ENCODE results near the gene VSIR.

The VSIR gene

GRCh38 chr10:71817831-71818655 is 44.7 kb upstream of the VSIR start:
- H3K4me2 ChIP-seq (ENCODE audit: low read depth, low read length, poor library complexity, severe bottlenecking), result no peak overlapping the region
- no peak overlapping the region for H2AFZ ChIP-seq (ENCODE audit: low read length)
- no peaks in the 10 kb centered on the region for H3F3A ChIP-seq (ENCODE audit: low read depth)
- no peaks in the 10 kb centered on the region for H4K20me1 ChIP-seq (ENCODE audit: insufficient read depth, low read length, poor library complexity, severe bottlenecking)
- H3K36me3 ChIP-seq (ENCODE audit: insufficient read depth, low read length), result peaks cover 65% of the 10 kb centered on the region; the same call in 1 of the 2 replicates
- H3K9me3 ChIP-seq (ENCODE audit: insufficient read depth, low read depth, low read length), result no peaks in the 10 kb centered on the region
- H3K9me2 ChIP-seq (replicated peaks; ENCODE audit: low read depth, low read length), result no peaks in the 10 kb centered on the region
- no peaks in the 10 kb centered on the region for H3K27me3 ChIP-seq (ENCODE audit: insufficient read depth, low read length, poor library complexity, severe bottlenecking)
- no peak overlapping the region for H3K9ac ChIP-seq (ENCODE audit: low read depth, low read length, poor library complexity, severe bottlenecking)
- no peak for TF ChIP-seq EZH2phosphoT487 (IDR thresholded peaks at IDR 0.05; ENCODE audit: borderline replicate concordance)
- no peaks in the 10 kb centered on the region for H3K79me2 ChIP-seq (ENCODE audit: insufficient read depth, low read length)
- no peak overlapping the region for H3K4me3 ChIP-seq (ENCODE audit: low read length, poor library complexity, severe bottlenecking)
- H3K4me1 ChIP-seq (ENCODE audit: insufficient read depth, low read length, poor library complexity, severe bottlenecking), result peaks cover 8% of the 10 kb centered on the region

- H2AFZ ChIP-seq (ENCODE audit: low read length), result no peak overlapping the region
- H3F3A ChIP-seq (ENCODE audit: low read depth), result no peaks in the 10 kb centered on the region
- H3K9me3 ChIP-seq (ENCODE audit: insufficient read depth, low read depth, low read length), result no peaks in the 10 kb centered on the region
- peaks cover 63% of the 10 kb centered on the region; the same call in 1 of the 2 replicates for H3K36me3 ChIP-seq (ENCODE audit: insufficient read depth, low read length)
- no peak overlapping the region for H3K4me3 ChIP-seq (ENCODE audit: low read length, poor library complexity, severe bottlenecking)
- H4K20me1 ChIP-seq (ENCODE audit: insufficient read depth, low read length, poor library complexity, severe bottlenecking), result no peaks in the 10 kb centered on the region
- no peaks in the 10 kb centered on the region for H3K27me3 ChIP-seq (ENCODE audit: insufficient read depth, low read length, poor library complexity, severe bottlenecking)
- no peak overlapping the region for H3K9ac ChIP-seq (ENCODE audit: low read depth, low read length, poor library complexity, severe bottlenecking)
- no peak overlapping the region for H3K4me2 ChIP-seq (ENCODE audit: low read depth, low read length, poor library complexity, severe bottlenecking)
- H3K4me1 ChIP-seq (ENCODE audit: insufficient read depth, low read length, poor library complexity, severe bottlenecking), result peaks cover 4% of the 10 kb centered on the region
- no peaks in the 10 kb centered on the region for H3K79me2 ChIP-seq (ENCODE audit: insufficient read depth, low read length)
- no peaks in the 10 kb centered on the region for H3K9me2 ChIP-seq (replicated peaks; ENCODE audit: low read depth, low read length)
- TF ChIP-seq, protein P1, sequence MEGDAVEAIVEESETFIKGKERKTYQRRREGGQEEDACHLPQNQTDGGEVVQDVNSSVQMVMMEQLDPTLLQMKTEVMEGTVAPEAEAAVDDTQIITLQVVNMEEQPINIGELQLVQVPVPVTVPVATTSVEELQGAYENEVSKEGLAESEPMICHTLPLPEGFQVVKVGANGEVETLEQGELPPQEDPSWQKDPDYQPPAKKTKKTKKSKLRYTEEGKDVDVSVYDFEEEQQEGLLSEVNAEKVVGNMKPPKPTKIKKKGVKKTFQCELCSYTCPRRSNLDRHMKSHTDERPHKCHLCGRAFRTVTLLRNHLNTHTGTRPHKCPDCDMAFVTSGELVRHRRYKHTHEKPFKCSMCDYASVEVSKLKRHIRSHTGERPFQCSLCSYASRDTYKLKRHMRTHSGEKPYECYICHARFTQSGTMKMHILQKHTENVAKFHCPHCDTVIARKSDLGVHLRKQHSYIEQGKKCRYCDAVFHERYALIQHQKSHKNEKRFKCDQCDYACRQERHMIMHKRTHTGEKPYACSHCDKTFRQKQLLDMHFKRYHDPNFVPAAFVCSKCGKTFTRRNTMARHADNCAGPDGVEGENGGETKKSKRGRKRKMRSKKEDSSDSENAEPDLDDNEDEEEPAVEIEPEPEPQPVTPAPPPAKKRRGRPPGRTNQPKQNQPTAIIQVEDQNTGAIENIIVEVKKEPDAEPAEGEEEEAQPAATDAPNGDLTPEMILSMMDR (conservative IDR thresholded peaks at IDR 0.05; ENCODE audit: low read length), result no peak
- no peak for TF ChIP-seq EZH2phosphoT487 (IDR thresholded peaks at IDR 0.05; ENCODE audit: borderline replicate concordance)
Observed at GRCh38 chr10:71816936-71817618, 43.8 kb upstream of the VSIR start.

GRCh38 chr10:71816421-71816851 is 43.1 kb upstream of the VSIR start:
- H3K9ac ChIP-seq (ENCODE audit: low read depth, low read length, poor library complexity, severe bottlenecking), result no peak overlapping the region
- H3K9me3 ChIP-seq (ENCODE audit: insufficient read depth, low read depth, low read length), result no peaks in the 10 kb centered on the region
- H3K9me2 ChIP-seq (replicated peaks; ENCODE audit: low read depth, low read length), result no peaks in the 10 kb centered on the region
- H3K4me1 ChIP-seq (ENCODE audit: insufficient read depth, low read length, poor library complexity, severe bottlenecking), result no peaks in the 10 kb centered on the region
- H3K4me2 ChIP-seq (ENCODE audit: low read depth, low read length, poor library complexity, severe bottlenecking), result no peak overlapping the region
- no peaks in the 10 kb centered on the region for H3K79me2 ChIP-seq (ENCODE audit: insufficient read depth, low read length)
- no peaks in the 10 kb centered on the region for H3K27me3 ChIP-seq (ENCODE audit: insufficient read depth, low read length, poor library complexity, severe bottlenecking)
- TF ChIP-seq EZH2phosphoT487 (IDR thresholded peaks at IDR 0.05; ENCODE audit: borderline replicate concordance), result no peak
- TF ChIP-seq, protein P1 (conservative IDR thresholded peaks at IDR 0.05; ENCODE audit: low read length), result no peak
- peaks cover 59% of the 10 kb centered on the region; the same call in 1 of the 2 replicates for H3K36me3 ChIP-seq (ENCODE audit: insufficient read depth, low read length)
- no peak overlapping the region for H2AFZ ChIP-seq (ENCODE audit: low read length)
- no peaks in the 10 kb centered on the region for H3F3A ChIP-seq (ENCODE audit: low read depth)
- H3K4me3 ChIP-seq (ENCODE audit: low read length, poor library complexity, severe bottlenecking), result no peak overlapping the region
- H4K20me1 ChIP-seq (ENCODE audit: insufficient read depth, low read length, poor library complexity, severe bottlenecking), result no peaks in the 10 kb centered on the region
